A673 (cell line): Measurements from ENCODE around the gene LRRN2. TPM values are rescaled to one million over a fixed set of nuclear protein-coding genes. Genes with fewer than 3 reads are reported as not detected.

Experiments
- BruUV-seq: library from RNA; stranded (reverse); fragments of 400-500 nt; replicated peaks from 2 replicates; lab custom pipeline; 2021; lab: Mats Ljungman, UMichigan
- CTCF ChIA-PET: fragments of 300-600 bp; sonication (Branson Sonifier 250); formaldehyde crosslinking; loops from one replicate; lab custom pipeline; 2022; ENCODE audit warnings: antibody characterized with exemption; lab: Charles Lee
- POLR2A ChIA-PET: fragments of 300-600 bp; sonication (Branson Sonifier 250); formaldehyde crosslinking; loops from one replicate; lab custom pipeline; 2022; ENCODE audit warnings: antibody characterized with exemption; ENCODE audit not compliant: low non-redundant PET; lab: Charles Lee
- DNase-seq: peaks from one replicate; pipeline ENCODE4 v3.0.0-alpha.2; 2015; ENCODE audit warnings: low spot score
- H3K27ac ChIP-seq: fragments of 200-600 bp; sonication (generic); 2 replicates; pipeline ENCODE4 v1.5.1; 2016; ENCODE audit warnings: mixed run types, low read depth, mild to moderate bottlenecking, mixed read lengths, antibody characterized with exemption, low read length; ENCODE audit not compliant: poor library complexity, severe bottlenecking
- H3K27me3 ChIP-seq: fragments of 200-600 bp; sonication (generic); replicated peaks from 2 replicates; pipeline ENCODE4 v1.6.1; 2017; ENCODE audit warnings: mixed run types, low read depth, mild to moderate bottlenecking, mixed read lengths, antibody characterized with exemption, low read length; ENCODE audit not compliant: insufficient read depth, poor library complexity
- H3K36me3 ChIP-seq: fragments of 200-600 bp; sonication (generic); 2 replicates; pipeline ENCODE4 v1.6.1; 2016; ENCODE audit warnings: mixed run types, mild to moderate bottlenecking, mixed read lengths, antibody characterized with exemption, low read length; ENCODE audit not compliant: insufficient read depth, poor library complexity, severe bottlenecking
- H3K4me1 ChIP-seq: fragments of 200-600 bp; sonication (generic); 2 replicates; pipeline ENCODE4 v1.6.1; 2017; ENCODE audit warnings: mixed run types, mild to moderate bottlenecking, mixed read lengths, antibody characterized with exemption, low read length; ENCODE audit not compliant: insufficient read depth, poor library complexity, severe bottlenecking
- H3K4me3 ChIP-seq: fragments of 200-600 bp; sonication (generic); 2 replicates; pipeline ENCODE4 v1.5.1; 2016; ENCODE audit warnings: low read depth, mixed run types, mild to moderate bottlenecking, mixed read lengths, low read length; ENCODE audit not compliant: poor library complexity, severe bottlenecking
- H3K9me3 ChIP-seq: fragments of 200-600 bp; sonication (generic); 2 replicates; pipeline ENCODE4 v1.6.1; 2016; ENCODE audit warnings: mixed run types, low read depth, mild to moderate bottlenecking, mixed read lengths, antibody characterized with exemption, low read length; ENCODE audit not compliant: poor library complexity, severe bottlenecking
- CTCF ChIP-seq: fragments of 300-800, 200-600 bp; sonication (generic); conservative IDR thresholded peaks from 2 replicates; pipeline ENCODE4 v1.5.1; 2017; ENCODE audit warnings: low read depth, mild to moderate bottlenecking, antibody characterized with exemption, low read length, moderate library complexity, mixed read lengths
- EZH2 ChIP-seq: fragments of 200-600 bp; sonication (generic); IDR thresholded peaks from 2 replicates; pipeline ENCODE4 v1.6.1; 2017; ENCODE audit warnings: borderline replicate concordance, low read depth, mild to moderate bottlenecking, mixed read lengths, antibody characterized with exemption, low read length; ENCODE audit not compliant: poor library complexity, severe bottlenecking
- intact Hi-C: fragments of 100-400 bp; cut with micrococcal nuclease; formaldehyde crosslinking; loops from one replicate; pipeline ENCODE4 v1.10.0; 2022; ENCODE audit not compliant: unreplicated experiment
- total RNA-seq: library from RNA; stranded (reverse); gene quantifications from 2 replicates; pipeline ENCODE4 v1.2.3, GENCODE V29; 2021

Gene LRRN2
- total RNA-seq, 1 experiment from 2014 or later, result not detected

DNA sequence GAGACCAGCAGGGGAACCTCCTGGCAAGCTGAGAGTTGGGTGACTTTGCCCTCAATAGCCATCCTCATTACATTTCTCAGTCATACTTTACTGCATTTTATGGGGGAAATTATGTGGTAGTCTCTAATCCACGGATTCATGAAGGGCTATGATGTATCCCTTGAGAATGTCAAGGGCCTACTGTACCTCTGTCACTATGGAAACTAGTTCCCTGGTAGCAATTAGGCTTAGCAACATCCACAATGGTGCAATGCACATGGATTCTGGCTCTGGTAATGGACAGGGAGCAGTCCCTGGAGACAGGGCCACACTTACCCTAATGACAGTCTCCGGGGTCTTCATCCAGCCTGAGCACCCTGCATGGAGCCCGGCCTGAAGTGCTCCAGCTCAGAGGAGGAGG is 26.5 kb downstream of the LRRN2 start:
- intact Hi-C loops, result no loop called here
- TF ChIP-seq EZH2, result no peak
- TF ChIP-seq CTCF, result no peak
- no peak for DNase-seq
- no peaks in the 10 kb centered on the region for H3K4me1 ChIP-seq
- H3K27ac ChIP-seq, result no peak overlapping the region
- no TSS peak for BruUV-seq
- POLR2A ChIA-PET, result interaction anchor here (0.6 kb wide), 1 partner anchor 17 kb away, joined by 4 read pairs; no protein-coding TSS in a partner anchor
- CTCF ChIA-PET, result no interaction called here
- no peaks in the 10 kb centered on the region for H3K27me3 ChIP-seq
- no peaks in the 10 kb centered on the region for H3K36me3 ChIP-seq
- H3K4me3 ChIP-seq, result no peak overlapping the region
- no peaks in the 10 kb centered on the region for H3K9me3 ChIP-seq

DNA sequence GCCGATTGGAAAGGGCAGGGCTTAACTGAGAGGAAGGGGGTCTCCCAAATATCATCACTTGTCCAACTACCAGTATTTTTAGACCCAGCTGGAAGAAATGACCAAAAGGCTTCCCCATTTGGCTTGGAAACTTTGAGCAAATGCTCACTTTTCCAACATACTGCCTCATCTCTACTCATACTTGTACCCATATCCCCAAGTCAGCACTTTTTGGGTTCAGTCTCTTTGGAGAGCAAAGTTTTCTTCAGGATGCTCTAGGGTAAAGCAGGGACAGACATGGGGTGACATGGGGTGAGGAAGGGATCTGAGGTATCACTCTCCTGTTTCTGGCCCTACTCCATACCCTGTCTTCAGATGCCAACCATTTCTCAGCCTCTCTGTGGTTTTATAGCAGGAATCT is 27.2 kb downstream of the LRRN2 start:
- Histone ChIP-seq H3K4me1 (no peaks in the 10 kb centered on the region), H3K9me3 (no peaks in the 10 kb centered on the region), H3K27me3 (no peaks in the 10 kb centered on the region), H3K4me3 (no peak overlapping the region), H3K27ac (no peak overlapping the region), H3K36me3 (no peaks in the 10 kb centered on the region)
- no peak for TF ChIP-seq CTCF
- TF ChIP-seq EZH2, result no peak
- no peak for DNase-seq
- POLR2A ChIA-PET, result no interaction called here
- intact Hi-C loops, result no loop called here
- no TSS peak for BruUV-seq
- CTCF ChIA-PET, result no interaction called here

GRCh38 chr1:204653590-204654340 is 31.8 kb downstream of the LRRN2 start:
- Histone ChIP-seq H3K4me1 (no peaks in the 10 kb centered on the region), H3K36me3 (no peaks in the 10 kb centered on the region), H3K4me3 (no peak overlapping the region), H3K27me3 (no peaks in the 10 kb centered on the region), H3K9me3 (no peaks in the 10 kb centered on the region), H3K27ac (no peak overlapping the region)
- intact Hi-C loops, result no loop called here
- no peak for DNase-seq
- TF ChIP-seq EZH2 (no peak), CTCF (no peak)
- BruUV-seq, result no TSS peak
- CTCF ChIA-PET, result no interaction called here
- POLR2A ChIA-PET, result no interaction called here
